DND-41 (cell line): ENCODE measurements around the gene XAB2.

ENCODE experiments used
- ATAC-seq: fragments of 200-7000 bp; cut with Tn5 transposase; 3 replicates; pipeline ENCODE4 v1.9.1; 2021; ENCODE audit warnings: low read depth; ENCODE audit not compliant: insufficient read depth
- DNase-seq: peaks from one replicate; pipeline ENCODE4 v3.0.0-alpha.2; 2020
- H2AFZ ChIP-seq: 2 replicates; pipeline ENCODE4 v1.6.0; 2012; ENCODE audit warnings: low read depth, low read length
- H3K27ac ChIP-seq: 2 replicates; pipeline ENCODE4 v1.5.1; 2012; ENCODE audit warnings: low read length, inconsistent platforms
- H3K27me3 ChIP-seq: fragments of 200-600 bp; sonication (generic); 2 replicates; pipeline ENCODE4 v1.6.0; 2012; ENCODE audit warnings: low read length, mild to moderate bottlenecking, inconsistent platforms; ENCODE audit not compliant: insufficient read depth, poor library complexity
- H3K36me3 ChIP-seq: 2 replicates; pipeline ENCODE4 v1.5.1; 2012; ENCODE audit warnings: low read length, inconsistent platforms; ENCODE audit not compliant: insufficient read depth
- H3K4me1 ChIP-seq: 2 replicates; pipeline ENCODE4 v1.5.1; 2012; ENCODE audit warnings: mild to moderate bottlenecking, low read length; ENCODE audit not compliant: insufficient read depth
- H3K4me2 ChIP-seq: 2 replicates; pipeline ENCODE4 v1.6.0; 2012; ENCODE audit warnings: mild to moderate bottlenecking, moderate library complexity, low read length, inconsistent platforms; ENCODE audit not compliant: insufficient read depth
- H3K4me3 ChIP-seq, 2 experiments: fragments of 200-600 bp in 1 of 2; shearing (Covaris generic) in 1 of 2; 2 replicates each; pipeline ENCODE4 v1.5.1; 2012 to 2016; ENCODE audit warnings: inconsistent platforms in 2 of 2, low read length in 2 of 2, mild to moderate bottlenecking in 2 of 2, low read depth in 1 of 2, moderate library complexity in 1 of 2
- H3K79me2 ChIP-seq: 2 replicates; pipeline ENCODE4 v1.6.0; 2012; ENCODE audit warnings: low read length, inconsistent platforms; ENCODE audit not compliant: insufficient read depth
- H3K9ac ChIP-seq: 2 replicates; pipeline ENCODE4 v1.6.0; 2012; ENCODE audit warnings: low read depth, mild to moderate bottlenecking, inconsistent platforms, low read length, moderate library complexity
- H3K9me3 ChIP-seq: 2 replicates; pipeline ENCODE4 v1.5.1; 2012; ENCODE audit warnings: low read length, moderate library complexity, mild to moderate bottlenecking, inconsistent platforms; ENCODE audit not compliant: insufficient read depth, severe bottlenecking
- H4K20me1 ChIP-seq: 2 replicates; pipeline ENCODE4 v1.6.0; 2012; ENCODE audit warnings: low read length; ENCODE audit not compliant: insufficient read depth
- CTCF ChIP-seq: IDR thresholded peaks from 2 replicates; pipeline ENCODE4 v1.5.1; 2012; ENCODE audit warnings: borderline replicate concordance, low read length, moderate library complexity, mild to moderate bottlenecking; ENCODE audit not compliant: poor library complexity, severe bottlenecking; ENCODE audit errors: extremely low read depth
- EZH2 ChIP-seq: IDR thresholded peaks from 3 replicates; pipeline ENCODE4 v1.6.1; 2012; ENCODE audit warnings: borderline replicate concordance, low read depth, mild to moderate bottlenecking, moderate library complexity, low read length, inconsistent platforms; ENCODE audit not compliant: severe bottlenecking

Gene XAB2

DNA sequence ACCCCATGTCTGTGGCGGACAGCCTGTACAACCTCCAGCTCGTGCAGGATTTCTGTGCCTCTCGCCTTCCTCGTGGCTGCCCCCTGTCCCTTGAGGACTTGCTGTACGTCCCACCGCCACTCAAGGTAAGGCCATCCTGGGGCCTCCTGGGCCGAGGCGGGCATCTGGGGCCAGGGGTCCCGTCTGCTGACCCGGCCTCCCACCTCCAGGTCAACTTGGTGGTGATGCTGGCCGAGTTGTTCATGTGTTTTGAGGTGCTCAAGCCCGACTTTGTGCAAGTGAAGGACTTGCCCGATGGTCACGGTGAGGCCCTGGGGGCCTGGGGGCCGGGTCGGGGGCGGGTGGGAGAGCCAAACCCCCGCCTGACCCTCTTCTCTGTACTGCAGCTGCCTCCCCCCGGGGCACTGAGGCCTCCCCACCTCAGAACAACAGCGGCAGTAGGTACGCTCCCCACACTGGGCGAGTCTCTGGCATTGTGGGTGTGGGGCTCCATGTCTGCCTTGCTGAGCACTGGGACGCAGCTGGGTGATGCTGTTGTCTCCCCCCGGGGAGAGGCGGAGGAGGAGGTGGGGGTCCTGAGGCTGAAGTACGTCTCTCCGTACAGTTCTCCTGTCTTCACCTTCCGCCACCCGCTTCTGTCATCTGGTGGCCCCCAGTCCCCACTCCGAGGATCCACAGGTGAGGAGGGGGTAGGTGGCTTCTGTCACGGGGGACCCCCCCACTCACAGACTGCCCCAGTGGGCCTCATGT lies 18.7 kb downstream of the XAB2 start:
- no peak overlapping the region for H3K4me3 ChIP-seq
- no peaks in the 10 kb centered on the region for H3K36me3 ChIP-seq
- TF ChIP-seq CTCF (no peak), EZH2 (no peak)
- H4K20me1 ChIP-seq = no peaks in the 10 kb centered on the region
- no peaks in the 10 kb centered on the region for H3K4me1 ChIP-seq
- no peak for ATAC-seq
- H2AFZ ChIP-seq = no peak overlapping the region
- H3K4me2 ChIP-seq = no peak overlapping the region
- no peak overlapping the region for H3K27ac ChIP-seq
- no peak for DNase-seq
- H3K27me3 ChIP-seq = no peaks in the 10 kb centered on the region
- H3K79me2 ChIP-seq = no peaks in the 10 kb centered on the region
- H3K9ac ChIP-seq = no peak overlapping the region
- no peaks in the 10 kb centered on the region for H3K9me3 ChIP-seq

GRCh38 chr19:7607874-7608560 lies 21.3 kb downstream of the XAB2 start:
- H2AFZ ChIP-seq = no peak overlapping the region
- DNase-seq = no peak
- no peaks in the 10 kb centered on the region for H3K36me3 ChIP-seq
- no peak for TF ChIP-seq EZH2
- TF ChIP-seq CTCF = no peak
- no peaks in the 10 kb centered on the region for H3K27me3 ChIP-seq
- no peaks in the 10 kb centered on the region for H3K4me1 ChIP-seq
- no peaks in the 10 kb centered on the region for H3K79me2 ChIP-seq
- H3K9ac ChIP-seq = no peak overlapping the region
- H3K27ac ChIP-seq = no peak overlapping the region
- ATAC-seq = no peak
- no peak overlapping the region for H3K4me3 ChIP-seq
- H3K9me3 ChIP-seq = no peaks in the 10 kb centered on the region
- no peaks in the 10 kb centered on the region for H4K20me1 ChIP-seq
- H3K4me2 ChIP-seq = no peak overlapping the region

DNA sequence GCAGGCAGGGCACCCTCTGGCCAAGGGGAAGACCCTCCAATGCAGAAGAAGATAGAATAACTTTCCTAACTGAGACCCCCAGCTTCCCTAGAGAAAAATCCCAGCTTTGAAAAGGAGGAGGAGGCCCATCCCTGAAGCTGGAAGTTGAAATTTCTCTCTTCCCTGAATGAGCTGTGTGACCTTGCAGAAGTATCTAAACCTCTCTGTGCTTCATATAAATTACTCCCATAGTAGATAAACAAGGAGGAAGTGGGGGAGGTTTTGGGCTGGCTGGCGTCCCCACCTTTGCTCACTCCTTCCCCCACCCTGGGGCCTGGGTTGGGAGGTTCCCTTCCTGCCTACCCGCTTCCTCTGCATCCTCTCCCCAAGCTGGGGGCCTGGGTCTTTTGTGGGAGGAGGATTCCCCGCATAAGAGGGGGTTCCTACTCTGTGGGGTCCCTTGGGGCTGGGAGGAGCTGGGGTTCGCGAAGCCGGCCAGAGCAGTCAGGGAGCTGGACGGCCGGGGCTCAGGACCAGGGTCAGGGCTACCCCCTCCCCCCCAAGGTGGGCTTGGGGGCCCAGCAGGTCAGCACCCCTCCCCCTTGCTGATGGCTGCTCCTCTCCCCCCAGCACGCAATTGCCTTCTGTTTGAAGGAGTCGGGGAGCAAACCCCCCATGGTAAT lies 22.0 kb downstream of the XAB2 start:
- ATAC-seq = no peak
- no peak overlapping the region for H2AFZ ChIP-seq
- no peaks in the 10 kb centered on the region for H3K79me2 ChIP-seq
- H3K9me3 ChIP-seq = no peaks in the 10 kb centered on the region
- H3K4me2 ChIP-seq = no peak overlapping the region
- no peaks in the 10 kb centered on the region for H3K27me3 ChIP-seq
- H3K9ac ChIP-seq = no peak overlapping the region
- H3K4me3 ChIP-seq = no peak overlapping the region
- no peak for DNase-seq
- no peaks in the 10 kb centered on the region for H3K36me3 ChIP-seq
- no peaks in the 10 kb centered on the region for H3K4me1 ChIP-seq
- H3K27ac ChIP-seq = no peak overlapping the region
- TF ChIP-seq EZH2 (no peak), CTCF (no peak)
- no peaks in the 10 kb centered on the region for H4K20me1 ChIP-seq
